Islet of Langerhans (tissue), 1 donor: Measurements from ENCODE around the gene NT5DC2.

Experiments
- FAIRE-seq: peaks from one replicate; lab custom pipeline; 2011; peaks lifted over from hg19 to GRCh38; lab: Jason Lieb, UNC

NT5DC2 gene

DNA sequence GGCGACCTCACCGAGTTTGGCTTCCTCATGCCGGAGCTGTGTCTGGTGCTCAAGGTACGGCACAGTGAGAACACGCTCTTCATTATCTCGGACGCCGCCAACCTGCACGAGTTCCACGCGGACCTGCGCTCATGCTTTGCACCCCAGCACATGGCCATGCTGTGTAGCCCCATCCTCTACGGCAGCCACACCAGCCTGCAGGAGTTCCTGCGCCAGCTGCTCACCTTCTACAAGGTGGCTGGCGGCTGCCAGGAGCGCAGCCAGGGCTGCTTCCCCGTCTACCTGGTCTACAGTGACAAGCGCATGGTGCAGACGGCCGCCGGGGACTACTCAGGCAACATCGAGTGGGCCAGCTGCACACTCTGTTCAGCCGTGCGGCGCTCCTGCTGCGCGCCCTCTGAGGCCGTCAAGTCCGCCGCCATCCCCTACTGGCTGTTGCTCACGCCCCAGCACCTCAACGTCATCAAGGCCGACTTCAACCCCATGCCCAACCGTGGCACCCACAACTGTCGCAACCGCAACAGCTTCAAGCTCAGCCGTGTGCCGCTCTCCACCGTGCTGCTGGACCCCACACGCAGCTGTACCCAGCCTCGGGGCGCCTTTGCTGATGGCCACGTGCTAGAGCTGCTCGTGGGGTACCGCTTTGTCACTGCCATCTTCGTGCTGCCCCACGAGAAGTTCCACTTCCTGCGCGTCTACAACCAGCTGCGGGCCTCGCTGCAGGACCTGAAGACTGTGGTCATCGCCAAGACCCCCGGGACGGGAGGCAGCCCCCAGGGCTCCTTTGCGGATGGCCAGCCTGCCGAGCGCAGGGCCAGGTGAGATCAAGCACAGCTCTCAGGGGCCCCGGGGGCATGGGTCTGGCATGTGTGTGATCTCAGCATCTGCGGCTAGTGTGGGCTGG, 45.6 kb downstream of the NT5DC2 start:
- no peak for FAIRE-seq

DNA sequence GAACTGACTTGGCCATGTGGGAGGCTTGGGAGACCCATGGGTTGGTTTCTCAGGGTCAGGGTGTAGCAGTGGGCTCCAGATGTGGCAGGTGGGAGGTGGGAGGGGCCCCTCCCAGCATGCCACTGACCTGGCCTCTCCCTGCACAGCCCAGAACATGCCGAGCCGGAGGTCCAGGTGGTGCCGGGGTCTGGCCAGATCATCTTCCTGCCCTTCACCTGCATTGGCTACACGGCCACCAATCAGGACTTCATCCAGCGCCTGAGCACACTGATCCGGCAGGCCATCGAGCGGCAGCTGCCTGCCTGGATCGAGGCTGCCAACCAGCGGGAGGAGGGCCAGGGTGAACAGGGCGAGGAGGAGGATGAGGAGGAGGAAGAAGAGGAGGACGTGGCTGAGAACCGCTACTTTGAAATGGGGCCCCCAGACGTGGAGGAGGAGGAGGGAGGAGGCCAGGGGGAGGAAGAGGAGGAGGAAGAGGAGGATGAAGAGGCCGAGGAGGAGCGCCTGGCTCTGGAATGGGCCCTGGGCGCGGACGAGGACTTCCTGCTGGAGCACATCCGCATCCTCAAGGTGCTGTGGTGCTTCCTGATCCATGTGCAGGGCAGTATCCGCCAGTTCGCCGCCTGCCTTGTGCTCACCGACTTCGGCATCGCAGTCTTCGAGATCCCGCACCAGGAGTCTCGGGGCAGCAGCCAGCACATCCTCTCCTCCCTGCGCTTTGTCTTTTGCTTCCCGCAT, 46.4 kb downstream of the NT5DC2 start:
- FAIRE-seq, result no peak

DNA sequence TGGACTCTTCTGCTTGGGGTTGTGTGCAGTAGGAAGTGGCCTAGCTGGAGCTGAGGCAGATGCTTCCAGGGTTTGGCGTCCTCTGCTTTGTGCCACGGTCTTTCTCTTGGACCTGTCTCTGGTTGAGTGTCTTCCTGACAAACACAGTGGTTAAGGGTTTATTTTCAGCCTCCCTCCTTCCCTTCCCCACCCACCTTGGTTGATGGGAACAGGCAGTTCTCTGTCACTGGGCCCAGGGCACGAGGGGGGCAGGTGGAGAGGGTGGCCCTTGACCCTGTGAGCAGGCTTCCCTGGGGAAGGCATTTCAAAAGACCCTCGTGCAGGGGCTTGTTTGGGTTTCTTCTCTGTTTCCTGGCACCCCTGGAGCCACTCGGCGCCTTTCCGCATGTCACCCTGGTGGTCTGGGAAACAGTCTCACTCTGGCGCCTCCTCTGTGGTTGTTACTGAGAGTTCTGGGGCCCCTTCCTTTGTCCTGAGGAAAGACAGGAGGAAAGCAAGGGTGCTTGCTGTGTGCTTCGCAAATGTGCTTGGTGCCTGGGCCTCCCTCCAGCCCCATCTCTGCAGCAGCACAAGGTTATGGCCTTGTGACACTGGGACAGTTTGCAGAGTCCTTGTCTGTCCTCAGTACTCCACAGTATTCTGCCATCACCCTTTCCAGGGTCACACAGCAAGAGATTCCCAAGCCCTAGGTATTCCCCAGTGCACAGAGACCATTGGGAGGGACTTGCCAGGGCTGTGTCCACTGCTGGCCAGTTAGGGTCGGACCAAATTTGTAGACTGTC, 48.8 kb downstream of the NT5DC2 start:
- no peak for FAIRE-seq

DNA sequence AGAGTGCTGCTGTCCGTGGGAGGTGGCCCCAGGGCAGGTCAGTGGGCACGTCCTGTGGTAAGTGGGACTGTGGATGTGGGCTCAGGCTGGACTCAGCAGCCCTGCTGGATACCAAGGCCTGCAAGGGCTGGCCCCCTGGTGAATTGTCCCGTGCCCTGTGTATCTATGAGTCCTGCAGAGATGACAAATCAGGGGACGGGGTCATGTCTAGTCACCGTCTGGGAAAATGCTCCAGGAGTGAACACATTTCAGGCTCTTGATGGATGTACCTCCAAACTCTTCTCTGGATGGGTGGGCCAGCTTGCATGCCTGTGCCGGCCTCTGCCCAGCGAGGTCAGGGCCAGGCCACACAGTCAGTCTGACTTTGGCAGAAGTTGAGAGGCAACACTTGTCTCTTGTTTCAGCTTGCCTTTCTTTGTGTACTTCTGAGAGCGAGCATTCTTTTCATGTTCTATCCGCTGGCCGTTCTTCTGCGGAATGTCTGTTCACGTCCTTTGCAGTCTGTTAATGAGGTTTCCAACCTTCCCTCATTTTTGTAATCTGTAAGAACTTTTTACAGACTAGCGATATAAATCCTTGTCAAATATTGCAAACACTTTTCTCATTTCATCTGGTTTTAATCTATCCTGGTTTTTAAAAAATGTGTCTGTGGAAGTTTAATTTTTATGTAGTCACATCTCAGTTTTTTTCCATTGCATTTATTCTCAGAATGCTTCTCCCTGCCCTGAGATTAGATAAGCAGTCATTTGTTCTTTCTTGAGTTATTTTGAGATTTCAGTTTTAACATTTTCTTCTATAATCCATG, 49.9 kb downstream of the NT5DC2 start:
- FAIRE-seq, result no peak

DNA sequence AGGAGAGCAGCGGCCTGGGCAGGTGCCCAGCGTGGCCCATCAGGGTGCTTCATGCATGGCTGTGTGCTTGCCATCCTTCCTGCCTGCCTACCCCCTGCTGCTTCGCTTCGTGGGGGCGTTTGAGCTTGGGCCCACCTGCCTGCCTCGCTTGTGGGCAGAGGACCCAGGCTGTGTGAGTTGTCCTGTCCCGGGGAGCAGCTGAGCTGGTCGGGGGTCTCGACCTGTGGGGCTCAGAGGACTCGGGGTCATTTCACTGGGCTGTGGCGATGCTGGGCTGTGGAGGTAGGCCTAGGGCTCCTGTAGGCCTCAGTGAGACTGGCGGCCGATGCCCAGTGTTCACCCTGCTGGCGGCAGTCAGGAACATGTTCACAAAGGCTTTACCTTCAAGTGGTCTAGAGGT, 50.6 kb downstream of the NT5DC2 start:
- no peak for FAIRE-seq

DNA sequence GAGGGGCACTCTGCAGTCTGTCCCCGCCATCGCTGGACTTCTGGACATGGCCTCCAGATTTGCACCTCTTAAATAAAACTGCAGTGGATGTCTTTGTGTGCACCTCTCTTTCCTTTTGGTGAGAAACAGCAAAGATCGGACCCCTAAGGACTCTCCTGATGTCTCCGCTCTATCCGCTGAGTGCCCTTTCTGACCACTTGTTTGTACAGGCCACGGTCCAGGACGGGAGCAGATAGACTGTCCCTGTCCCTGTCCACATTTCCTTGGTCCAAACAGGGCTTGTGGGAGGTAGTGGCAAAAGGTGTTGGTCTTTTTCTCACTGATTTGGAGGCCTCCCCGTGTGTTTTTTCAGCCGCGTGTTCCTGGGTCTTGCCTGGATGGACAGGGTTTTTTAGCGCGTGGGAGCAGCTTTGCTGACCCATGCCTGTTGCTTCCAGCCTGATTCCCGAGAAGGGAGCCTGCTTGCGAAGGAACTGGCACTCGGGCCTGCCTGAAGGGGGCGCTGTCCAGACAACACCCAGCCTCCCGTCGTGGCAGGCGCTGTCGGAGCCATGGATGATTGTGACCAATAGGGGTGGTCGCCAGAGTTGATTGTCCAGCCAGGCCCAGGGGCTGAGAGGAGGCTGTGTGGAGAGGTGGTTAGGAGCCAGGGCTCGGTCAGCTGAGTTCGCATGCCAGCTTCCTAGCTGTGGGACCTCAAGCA, 51.7 kb downstream of the NT5DC2 start:
- no peak for FAIRE-seq

DNA sequence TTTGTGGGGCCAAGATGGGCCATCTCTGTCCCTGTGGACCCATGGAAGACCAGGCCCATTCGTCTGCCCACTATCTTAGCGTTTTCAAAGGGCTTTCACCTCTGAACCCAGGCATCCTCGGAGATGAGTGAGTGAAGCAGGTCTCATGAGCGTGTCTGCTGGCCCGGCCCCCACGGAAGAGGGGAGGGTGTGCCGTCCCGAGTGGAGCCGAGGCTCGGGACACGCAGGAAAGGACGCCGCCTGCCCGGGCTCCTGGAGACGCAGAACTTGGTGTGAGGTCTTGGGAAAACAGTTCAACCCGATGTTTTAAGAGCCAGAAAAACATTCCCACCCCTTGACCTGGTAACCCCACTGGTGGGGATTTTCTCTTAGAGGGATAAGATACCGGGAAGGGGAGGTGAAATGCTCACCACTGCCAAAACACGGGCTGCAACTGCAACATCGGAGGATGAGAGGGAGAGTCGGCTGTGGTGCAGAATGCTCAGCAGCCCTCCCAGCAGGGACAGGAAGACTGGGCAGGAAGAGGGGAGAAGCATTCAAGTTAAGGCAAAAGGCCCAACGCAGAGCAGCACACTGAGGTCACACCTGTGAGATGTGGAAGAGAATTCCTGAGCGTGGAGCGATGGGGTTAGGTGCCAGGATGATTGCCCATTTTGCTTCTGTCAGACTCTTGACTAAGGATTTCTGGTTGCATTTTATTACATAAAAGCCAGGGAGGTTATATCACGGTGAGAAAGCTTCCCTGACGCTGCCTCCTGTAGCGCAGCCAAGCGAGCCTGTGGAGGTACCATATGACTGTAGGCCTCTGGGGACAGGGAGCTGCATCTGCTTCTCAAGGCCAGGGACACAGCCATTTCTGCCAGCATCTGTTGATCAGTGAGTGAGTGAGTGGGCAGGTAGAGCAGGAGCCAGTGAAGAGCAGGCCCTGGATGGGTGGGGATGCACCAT, 52.6 kb downstream of the NT5DC2 start:
- no peak for FAIRE-seq

DNA sequence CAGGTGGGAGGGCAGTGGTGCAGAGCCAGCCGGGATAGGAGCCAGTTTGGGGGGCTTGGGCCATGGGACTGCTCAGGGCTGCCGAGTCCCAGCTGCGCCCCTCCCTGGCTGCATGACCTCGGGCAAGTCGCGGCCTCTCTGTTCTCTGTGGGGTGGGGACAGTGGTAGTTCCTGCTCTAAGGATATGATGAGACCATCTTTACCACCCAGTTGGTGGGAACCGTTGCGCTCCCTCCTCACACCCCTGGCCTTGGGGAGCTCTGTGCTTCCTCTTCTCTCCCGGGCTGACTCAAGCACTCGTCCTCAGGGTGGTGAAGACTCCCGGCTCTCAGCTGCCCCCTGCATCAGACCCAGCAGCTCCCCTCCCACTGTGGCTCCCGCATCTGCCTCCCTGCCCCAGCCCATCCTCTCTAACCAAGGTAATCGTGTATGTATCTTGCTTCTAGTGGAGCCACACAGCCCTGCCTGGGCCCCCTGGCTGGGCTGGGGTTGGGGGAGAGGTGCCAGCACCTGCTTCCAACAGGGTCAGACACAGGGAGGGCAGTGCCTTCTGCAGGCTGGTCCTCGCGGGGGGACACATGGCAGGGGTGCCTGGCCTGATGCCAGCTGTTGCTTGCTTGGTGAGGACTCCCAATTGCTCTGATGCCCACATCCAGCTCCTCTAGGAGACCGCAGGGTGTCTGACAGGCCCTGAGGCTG, 53.6 kb downstream of the NT5DC2 start:
- no peak for FAIRE-seq

DNA sequence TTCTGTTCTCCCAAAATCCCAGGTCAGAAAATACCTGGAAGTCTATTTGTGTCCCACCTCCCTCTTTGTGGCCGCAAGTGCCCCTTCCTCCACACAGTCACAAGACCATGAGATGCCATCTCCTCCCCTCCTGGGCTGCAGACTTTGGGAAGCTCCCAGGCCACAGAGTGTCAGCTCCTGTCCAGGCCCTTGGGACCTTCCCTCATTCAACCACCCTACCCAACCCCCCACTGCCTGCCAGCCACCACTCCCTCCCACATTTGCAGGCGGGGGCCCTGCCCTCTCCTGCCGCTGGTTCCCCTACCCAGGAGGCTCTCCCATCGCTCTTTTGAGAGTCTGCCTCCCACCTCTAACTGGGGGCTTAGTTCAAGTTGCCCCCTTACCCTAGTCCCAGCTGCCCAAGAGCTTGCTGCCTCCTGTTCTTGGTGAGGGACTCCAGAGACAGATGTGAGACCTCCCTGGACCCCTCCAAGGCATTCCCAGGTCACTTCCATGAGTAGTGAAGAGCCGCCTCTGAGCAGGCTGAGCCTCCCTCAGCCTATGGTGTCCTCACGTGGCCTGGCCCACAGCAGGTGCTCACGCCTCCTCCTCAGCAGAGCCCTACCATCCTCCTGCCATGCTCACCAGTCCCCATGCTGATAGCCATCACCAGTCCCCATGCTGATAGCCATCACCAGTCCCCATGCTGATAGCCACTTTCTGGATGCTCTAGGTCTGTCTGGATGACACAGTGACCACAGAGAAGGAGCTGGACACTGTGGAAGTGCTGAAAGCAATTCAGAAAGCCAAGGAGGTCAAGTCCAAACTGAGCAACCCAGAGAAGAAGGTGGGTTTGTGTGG, 54.4 kb downstream of the NT5DC2 start:
- FAIRE-seq, result no peak

DNA sequence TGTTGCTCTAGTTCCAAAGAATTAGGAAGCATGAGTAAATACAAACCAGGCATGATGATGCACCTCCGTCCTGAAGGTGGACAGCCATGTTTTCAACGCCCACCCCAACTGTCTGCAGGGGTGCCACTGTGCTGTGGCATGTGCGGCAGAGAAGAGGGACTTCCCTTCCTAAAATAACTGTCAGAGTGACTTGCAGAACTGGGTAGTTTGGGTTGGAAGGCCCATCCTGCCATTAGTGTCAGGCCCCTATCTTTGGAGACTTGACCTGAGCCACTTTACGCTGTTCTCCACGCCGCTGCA, 55.9 kb downstream of the NT5DC2 start:
- FAIRE-seq, result no peak

DNA sequence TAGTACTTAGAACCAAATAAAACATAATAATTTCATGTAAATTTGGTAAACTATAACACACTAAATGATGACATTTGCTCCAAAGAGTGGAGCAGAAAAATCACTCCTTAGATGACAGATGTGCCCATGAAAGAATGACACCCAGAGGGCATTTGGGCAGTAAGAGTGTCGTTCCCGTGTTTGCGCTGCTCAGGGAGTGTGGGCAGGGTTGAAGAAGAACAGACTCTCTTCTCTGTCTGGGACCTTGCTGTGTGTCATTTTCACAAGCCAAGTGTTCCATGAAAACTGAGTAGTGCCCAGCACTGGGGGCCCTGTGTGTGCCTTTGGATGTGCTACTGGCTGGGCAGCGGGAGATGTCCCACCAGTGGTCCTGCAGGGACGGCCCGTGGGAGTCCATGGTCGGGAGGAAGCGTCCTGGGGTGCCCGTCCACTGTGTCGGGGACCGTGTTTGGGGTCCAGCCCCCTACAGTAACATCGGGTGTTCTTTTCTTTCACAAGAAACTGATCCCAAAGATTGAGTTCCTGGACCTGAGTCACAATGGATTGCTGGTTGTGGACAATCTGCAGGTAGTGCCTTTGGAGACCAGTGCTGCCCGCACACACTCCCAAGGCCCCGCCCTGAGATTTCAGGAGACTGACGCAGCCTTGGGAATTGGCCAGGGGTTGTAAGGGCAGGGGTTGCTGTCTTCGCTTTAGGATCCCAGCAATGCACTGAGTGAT, 56.4 kb downstream of the NT5DC2 start:
- no peak for FAIRE-seq
